PC-3 (cell line): ENCODE data around the gene CFAP126. TPM values are rescaled to one million over a fixed set of nuclear protein-coding genes. Genes with fewer than 3 reads are reported as not detected.
"Not testable (repeated sequence)": the region's sequence is repeated elsewhere in the genome, so short reads cannot be mapped to it uniquely, and the experiment has no call there.

ENCODE experiments used
- ATAC-seq: fragments of 200-7000 bp; cut with Tn5 transposase; 2 replicates; pipeline ENCODE4 v1.9.1; 2020; ENCODE audit warnings: mild to moderate bottlenecking, moderate library complexity
- Bru-seq: library from RNA; stranded (reverse); fragments of 400-500 nt; gene quantifications from one replicate; lab custom pipeline; 2021; lab: Mats Ljungman, UMichigan
- BruChase-seq, 2 experiments: library from RNA; stranded (reverse); fragments of 400-500 nt; gene quantifications; one replicate each; lab custom pipeline; 2021; lab: Mats Ljungman, UMichigan
- BruUV-seq: library from RNA; stranded (reverse); fragments of 400-500 nt; replicated peaks from 2 replicates; lab custom pipeline; 2021; lab: Mats Ljungman, UMichigan
- CTCF ChIA-PET: fragments of 300-600 bp; sonication (Branson Sonifier 250); formaldehyde crosslinking; loops from one replicate; lab custom pipeline; 2022; ENCODE audit warnings: antibody characterized with exemption; lab: Charles Lee
- POLR2A ChIA-PET: fragments of 300-600 bp; sonication (Branson Sonifier 250); formaldehyde crosslinking; loops from one replicate; lab custom pipeline; 2022; ENCODE audit warnings: antibody characterized with exemption; ENCODE audit not compliant: unreplicated experiment; lab: Charles Lee
- DNase-seq: peaks from one replicate; pipeline ENCODE4 v3.0.0-alpha.2; 2015
- H2AFZ ChIP-seq: fragments of 300-600 bp; sonication (generic); 2 replicates; pipeline ENCODE4 v1.6.0; 2016; ENCODE audit warnings: antibody characterized with exemption, low read length
- H3F3A ChIP-seq: fragments of 300-600 bp; sonication (generic); one replicate; pipeline ENCODE4 v1.6.0; 2017; ENCODE audit warnings: antibody characterized with exemption, low read length, control low read depth, mild to moderate bottlenecking; ENCODE audit not compliant: unreplicated experiment
- H3K27ac ChIP-seq: fragments of 300-600 bp; sonication (generic); 2 replicates; pipeline ENCODE4 v1.5.1; 2016; ENCODE audit warnings: mild to moderate bottlenecking, low read length
- H3K27me3 ChIP-seq: fragments of 300-600 bp; sonication (generic); 2 replicates; pipeline ENCODE4 v1.6.1; 2016; ENCODE audit warnings: low read length, mixed read lengths
- H3K36me3 ChIP-seq: fragments of 300-600 bp; sonication (generic); 2 replicates; pipeline ENCODE4 v1.6.1; 2016; ENCODE audit warnings: low read depth, mixed run types, low read length, mixed read lengths
- H3K4me1 ChIP-seq: fragments of 300-600 bp; sonication (generic); 2 replicates; pipeline ENCODE4 v1.5.1; 2016; ENCODE audit warnings: low read length; ENCODE audit not compliant: insufficient read depth
- H3K4me2 ChIP-seq: fragments of 300-600 bp; sonication (generic); 2 replicates; pipeline ENCODE4 v1.6.0; 2016; ENCODE audit warnings: low read length
- H3K4me3 ChIP-seq: fragments of 300-600 bp; sonication (generic); 2 replicates; pipeline ENCODE4 v1.5.1; 2016; ENCODE audit warnings: mild to moderate bottlenecking, low read length, mixed read lengths
- H3K79me2 ChIP-seq: fragments of 300-600 bp; sonication (generic); 2 replicates; pipeline ENCODE4 v1.6.1; 2017; ENCODE audit warnings: low read length, mixed read lengths
- H3K9ac ChIP-seq: fragments of 300-600 bp; sonication (generic); 2 replicates; pipeline ENCODE4 v1.6.0; 2016; ENCODE audit warnings: mild to moderate bottlenecking, low read length
- H3K9me2 ChIP-seq: fragments of 300-600 bp; sonication (generic); replicated peaks from 2 replicates; pipeline ENCODE4 v1.6.1; 2016; ENCODE audit warnings: mixed run types, low read length, mixed read lengths
- H3K9me3 ChIP-seq: fragments of 300-600 bp; sonication (generic); 2 replicates; pipeline ENCODE4 v1.6.1; 2016; ENCODE audit warnings: low read length, mixed read lengths
- H4K20me1 ChIP-seq: fragments of 300-600 bp; sonication (generic); 2 replicates; pipeline ENCODE4 v1.6.1; 2016; ENCODE audit warnings: low read length, mixed read lengths
- CTCF ChIP-seq: fragments of 300-600 bp; sonication (generic); conservative IDR thresholded peaks from 2 replicates; pipeline ENCODE4 v1.5.1; 2017; ENCODE audit warnings: antibody characterized with exemption, low read depth, mild to moderate bottlenecking, low read length
- EZH2 ChIP-seq: fragments of 300-600 bp; sonication (generic); IDR thresholded peaks from one replicate; pipeline ENCODE4 v1.6.1; 2017; ENCODE audit warnings: antibody characterized with exemption, mild to moderate bottlenecking, low read length; ENCODE audit not compliant: unreplicated experiment
- intact Hi-C: fragments of 100-400 bp; cut with micrococcal nuclease; formaldehyde crosslinking; loops from 2 replicates; pipeline ENCODE4 v1.9.0; 2023
- long read RNA-seq: library from polyadenylated mRNA; unstranded; transcript quantifications from one replicate; pipeline ENCODE4 v2.0.0, GENCODE V29; 2021; ENCODE audit not compliant: unreplicated experiment
- total RNA-seq: library from RNA; depleted of rRNA; stranded (reverse); fragments of >200 nt; gene quantifications from 2 replicates; pipeline ENCODE4 v1.2.3, GENCODE V29; 2014; rRNA removed

The CFAP126 gene, protein sequence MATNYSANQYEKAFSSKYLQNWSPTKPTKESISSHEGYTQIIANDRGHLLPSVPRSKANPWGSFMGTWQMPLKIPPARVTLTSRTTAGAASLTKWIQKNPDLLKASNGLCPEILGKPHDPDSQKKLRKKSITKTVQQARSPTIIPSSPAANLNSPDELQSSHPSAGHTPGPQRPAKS
- total RNA-seq (not detected in 2 replicates), Bru-seq, nascent RNA (not detected), BruChase-seq, experiment 1, labeled RNA remaining after a 6-hour chase (percentile 14 among the genes with signal in this experiment), BruChase-seq, experiment 2, labeled RNA remaining after a 2-hour chase (percentile 18 among the genes with signal in this experiment)
- long read RNA-seq = 0 reads

DNA sequence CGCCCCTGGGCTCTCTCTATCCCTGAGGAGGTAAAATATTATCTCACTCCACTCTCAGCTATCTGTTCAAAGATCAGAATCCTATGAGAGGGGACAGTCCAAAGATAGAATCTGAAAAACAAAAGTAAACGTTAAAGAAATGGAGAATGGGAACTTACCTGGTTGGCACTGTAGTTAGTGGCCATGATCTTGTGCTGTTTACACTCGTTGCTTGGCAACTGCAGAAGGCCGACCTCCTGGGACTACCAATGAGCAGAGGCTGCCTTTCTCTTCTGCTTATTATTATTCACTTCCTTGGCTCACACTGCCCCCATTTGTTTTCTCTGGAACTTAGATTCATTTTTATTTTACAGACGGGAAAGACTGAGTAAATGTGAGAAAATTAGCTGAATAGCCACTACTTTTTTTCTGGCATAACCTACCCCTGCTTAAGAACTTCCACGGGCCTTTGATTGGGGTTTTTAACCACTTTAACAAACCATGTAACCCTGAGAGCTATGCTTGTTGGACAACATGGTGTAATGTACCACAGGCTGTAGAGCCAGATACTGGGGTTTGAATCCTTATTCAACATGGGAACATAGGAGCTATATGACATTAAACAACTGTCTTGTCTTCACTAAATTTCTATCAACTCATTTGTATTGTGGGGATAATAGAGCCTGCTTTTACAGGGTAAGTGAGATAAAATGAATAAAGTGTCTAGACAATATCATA lies at the start of gene CFAP126:
TSS of gene CFAP126 (minus strand) at position 193 of the 717 bp plus-strand sequence. CDS start at position 185, 8 bp downstream.
- H3K9ac ChIP-seq = no peak within 1 kb of the TSS
- no peaks in the 10 kb centered on the region for H4K20me1 ChIP-seq
- BruUV-seq = no TSS peak
- DNase-seq (peak; percentile 73), ATAC-seq (peak; percentile 100)
- H3K4me3 ChIP-seq = no peak within 1 kb of the TSS
- ChIA-PET POLR2A (interaction anchor here (0.7 kb wide), 1 partner anchor 14 kb away, joined by 4 read pairs; no protein-coding TSS in a partner anchor), CTCF (interaction anchor here (0.6 kb wide), 1 partner anchor 11 kb away, joined by 3 read pairs; no protein-coding TSS in a partner anchor)
- TF ChIP-seq EZH2 (no peak), CTCF (peak; percentile 56; the same call in 1 of the 2 replicates)
- H3K9me2 ChIP-seq = no peaks in the 10 kb centered on the region
- peak within 1 kb of the TSS; percentile 21 for H3K27ac ChIP-seq
- no peaks in the 10 kb centered on the region for H3K27me3 ChIP-seq
- peaks cover 3% of the 10 kb centered on the region; the same call in 1 of the 2 replicates for H3K4me1 ChIP-seq
- peak within 1 kb of the TSS; percentile 28 for H2AFZ ChIP-seq
- H3K9me3 ChIP-seq = no peaks in the 10 kb centered on the region
- H3K4me2 ChIP-seq = no peak within 1 kb of the TSS
- H3K36me3 ChIP-seq = peaks cover 14% of the 10 kb centered on the region; the same call in 1 of the 2 replicates
- intact Hi-C loops = no loop called here
- H3F3A ChIP-seq = no peaks in the 10 kb centered on the region
- H3K79me2 ChIP-seq = no peaks in the 10 kb centered on the region

DNA sequence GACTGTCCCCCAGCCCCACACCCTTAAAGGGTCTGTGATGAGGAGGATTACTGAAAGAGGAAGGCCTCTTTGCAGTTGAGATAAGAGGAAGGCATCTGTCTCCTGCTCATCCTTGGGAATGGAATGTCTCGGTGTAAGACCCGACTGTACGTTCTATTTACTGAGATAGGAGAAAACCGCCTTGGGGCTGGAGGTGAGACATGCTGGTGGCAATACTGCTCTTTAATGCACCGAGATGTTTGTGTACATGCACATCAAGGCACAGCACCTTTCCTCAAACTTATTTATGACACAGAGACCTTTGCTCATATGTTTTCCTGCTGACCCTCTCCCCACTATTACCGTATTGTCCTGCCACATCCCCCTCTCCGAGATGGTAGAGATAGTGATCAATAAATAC lies 45.4 kb upstream of the CFAP126 start:
- H3K9ac ChIP-seq, H3K4me1 ChIP-seq, H3K4me3 ChIP-seq, H3K27ac ChIP-seq, DNase-seq, H3K36me3 ChIP-seq, BruUV-seq, intact Hi-C loops, H4K20me1 ChIP-seq, ATAC-seq, H3K9me3 ChIP-seq, H3K4me2 ChIP-seq, H2AFZ ChIP-seq, CTCF ChIA-PET, H3K27me3 ChIP-seq, H3K79me2 ChIP-seq, POLR2A ChIA-PET, H3F3A ChIP-seq, H3K9me2 ChIP-seq: not testable (repeated sequence)

DNA sequence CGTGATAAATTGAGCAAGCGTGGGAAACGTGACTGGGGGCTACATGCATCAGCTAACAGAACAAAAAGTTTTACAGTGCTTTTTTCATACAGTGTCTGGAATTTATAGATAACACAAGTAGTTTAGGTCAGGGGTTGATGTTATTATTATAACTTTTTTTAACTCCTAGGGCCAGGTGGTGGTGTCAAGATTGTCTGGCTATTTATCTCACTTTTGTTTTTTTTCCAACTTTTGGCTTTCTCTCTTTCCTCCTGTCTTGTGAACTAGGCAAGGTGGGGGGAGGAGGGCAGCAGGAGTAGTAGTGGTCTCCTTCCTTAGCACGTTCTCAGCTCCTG lies 42.9 kb upstream of the CFAP126 start:
- H3K4me1 ChIP-seq, POLR2A ChIA-PET, H3K9me2 ChIP-seq, H3K79me2 ChIP-seq, H3F3A ChIP-seq, CTCF ChIA-PET, ATAC-seq, H3K9ac ChIP-seq, H2AFZ ChIP-seq, H4K20me1 ChIP-seq, H3K4me3 ChIP-seq, intact Hi-C loops, H3K27ac ChIP-seq, H3K27me3 ChIP-seq, H3K36me3 ChIP-seq, DNase-seq, H3K4me2 ChIP-seq, H3K9me3 ChIP-seq, BruUV-seq: not testable (repeated sequence)

DNA sequence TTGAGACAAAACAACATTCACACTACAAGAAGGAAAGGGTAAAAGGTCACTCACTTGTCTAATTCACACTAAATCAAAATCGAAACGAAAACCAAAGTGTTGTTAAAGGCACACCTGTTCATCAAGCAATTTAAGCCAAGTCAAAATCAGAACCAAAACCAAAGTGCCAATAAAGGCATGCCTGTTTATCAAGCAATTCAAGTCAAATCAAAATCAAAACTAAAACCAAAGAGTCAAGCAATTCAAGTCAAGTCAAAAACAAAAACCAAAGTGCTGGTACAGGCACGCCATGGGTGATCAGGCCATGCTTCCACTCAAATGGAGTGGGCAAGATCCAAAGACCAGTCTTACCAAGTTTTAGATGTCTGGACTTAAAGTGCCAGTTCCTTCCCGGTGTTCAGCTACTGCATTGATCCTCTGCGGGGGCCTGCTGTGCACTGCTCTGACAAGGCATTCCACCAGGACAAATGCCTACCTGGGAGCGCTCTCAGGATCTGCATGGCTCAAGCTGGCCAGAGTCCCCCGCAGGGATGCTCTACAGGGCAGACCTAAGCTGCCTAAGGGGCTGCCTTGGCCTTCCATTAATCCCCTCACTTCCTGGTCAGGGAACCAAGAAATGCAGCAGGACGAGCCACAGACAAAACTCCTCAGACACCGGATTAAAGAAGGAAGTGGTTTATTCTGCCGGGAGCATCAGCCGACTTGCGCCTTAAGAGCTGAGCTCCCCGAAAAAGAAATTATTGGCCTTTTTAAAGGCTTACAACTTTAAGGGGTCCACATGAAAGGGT lies 42.4 kb upstream of the CFAP126 start:
- H4K20me1 ChIP-seq, H3K27me3 ChIP-seq, CTCF ChIA-PET, H3K79me2 ChIP-seq, H3K9me2 ChIP-seq, H3K4me1 ChIP-seq, POLR2A ChIA-PET, DNase-seq, intact Hi-C loops, H3K9ac ChIP-seq, BruUV-seq, H3K36me3 ChIP-seq, H3K4me2 ChIP-seq, H3K4me3 ChIP-seq, H2AFZ ChIP-seq, H3F3A ChIP-seq, ATAC-seq, H3K9me3 ChIP-seq, H3K27ac ChIP-seq: not testable (repeated sequence)
